ENCODE results near the gene ATP11A. TPM values are rescaled to one million over a fixed set of nuclear protein-coding genes. Genes with fewer than 3 reads are reported as not detected.

ATP11A gene
- total RNA-seq, 4 donors from 2014 or later, result 18.6 to 30.3 (median 26.8) TPM

- no peak for TF ChIP-seq CTCF (IDR thresholded peaks at IDR 0.05; ENCODE audit: low read depth)
Measured at GRCh38 chr13:112868308-112868707, 178.5 kb downstream of the ATP11A start.

GRCh38 chr13:112869202-112870050 lies 179.6 kb downstream of the ATP11A start:
- TF ChIP-seq CTCF (IDR thresholded peaks at IDR 0.05; ENCODE audit: low read depth), result no peak

GRCh38 chr13:112870051-112870331 lies 180.2 kb downstream of the ATP11A start:
- TF ChIP-seq CTCF (IDR thresholded peaks at IDR 0.05; ENCODE audit: low read depth), result no peak

GRCh38 chr13:112870737-112871287 lies 181.0 kb downstream of the ATP11A start:
- TF ChIP-seq CTCF (IDR thresholded peaks at IDR 0.05; ENCODE audit: low read depth), result no peak

- no peak for TF ChIP-seq CTCF (IDR thresholded peaks at IDR 0.05; ENCODE audit: low read depth)
Measured at GRCh38 chr13:112871742-112872141, 181.9 kb downstream of the ATP11A start.

GRCh38 chr13:112873851-112874750 lies 184.3 kb downstream of the ATP11A start:
- no peak for TF ChIP-seq CTCF (IDR thresholded peaks at IDR 0.05; ENCODE audit: low read depth)

GRCh38 chr13:112874751-112875300 lies 185.0 kb downstream of the ATP11A start:
- no peak for TF ChIP-seq CTCF (IDR thresholded peaks at IDR 0.05; ENCODE audit: low read depth)
